HG02840 (cell line): ENCODE measurements around the gene SMC3.

Experiments
- ATAC-seq: cut with Tn5 transposase; IDR thresholded peaks from one replicate; pipeline ENCODE4 v1.9.1; 2021; ENCODE audit warnings: mild to moderate bottlenecking, moderate library complexity, moderate number of reproducible peaks; ENCODE audit not compliant: unreplicated experiment, low FRiP score

SMC3 gene

DNA sequence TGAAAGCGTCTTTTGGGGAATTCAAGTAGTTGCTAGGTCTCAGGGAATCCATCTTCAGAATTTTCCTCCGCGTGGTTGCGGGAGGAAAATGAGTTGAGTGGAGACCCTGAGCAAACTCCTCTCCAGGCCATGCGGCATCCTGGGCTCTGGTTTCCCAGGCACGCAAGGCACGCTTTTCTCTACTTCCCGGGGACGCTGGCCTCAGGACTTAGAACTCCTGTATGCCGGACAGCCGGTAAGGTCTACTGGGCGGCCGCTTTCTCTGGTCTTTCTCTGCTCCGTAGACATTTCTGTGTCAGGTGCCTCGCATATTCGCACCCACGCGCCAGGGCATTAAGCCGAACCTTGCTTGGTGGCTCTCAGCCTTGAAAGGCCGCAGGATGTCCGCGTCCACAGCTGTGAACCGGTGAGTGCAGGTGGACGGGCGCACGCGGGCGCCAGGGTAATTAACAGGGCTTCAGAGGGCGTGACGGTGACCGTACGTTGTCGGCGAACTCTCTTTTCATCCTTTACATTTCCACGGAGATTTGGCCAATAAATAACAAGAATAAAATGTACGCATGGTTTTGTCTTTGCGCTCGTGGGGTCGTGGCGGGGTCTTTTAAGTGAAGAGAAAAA, 75.6 kb downstream of the SMC3 start:
- ATAC-seq, result no peak

DNA sequence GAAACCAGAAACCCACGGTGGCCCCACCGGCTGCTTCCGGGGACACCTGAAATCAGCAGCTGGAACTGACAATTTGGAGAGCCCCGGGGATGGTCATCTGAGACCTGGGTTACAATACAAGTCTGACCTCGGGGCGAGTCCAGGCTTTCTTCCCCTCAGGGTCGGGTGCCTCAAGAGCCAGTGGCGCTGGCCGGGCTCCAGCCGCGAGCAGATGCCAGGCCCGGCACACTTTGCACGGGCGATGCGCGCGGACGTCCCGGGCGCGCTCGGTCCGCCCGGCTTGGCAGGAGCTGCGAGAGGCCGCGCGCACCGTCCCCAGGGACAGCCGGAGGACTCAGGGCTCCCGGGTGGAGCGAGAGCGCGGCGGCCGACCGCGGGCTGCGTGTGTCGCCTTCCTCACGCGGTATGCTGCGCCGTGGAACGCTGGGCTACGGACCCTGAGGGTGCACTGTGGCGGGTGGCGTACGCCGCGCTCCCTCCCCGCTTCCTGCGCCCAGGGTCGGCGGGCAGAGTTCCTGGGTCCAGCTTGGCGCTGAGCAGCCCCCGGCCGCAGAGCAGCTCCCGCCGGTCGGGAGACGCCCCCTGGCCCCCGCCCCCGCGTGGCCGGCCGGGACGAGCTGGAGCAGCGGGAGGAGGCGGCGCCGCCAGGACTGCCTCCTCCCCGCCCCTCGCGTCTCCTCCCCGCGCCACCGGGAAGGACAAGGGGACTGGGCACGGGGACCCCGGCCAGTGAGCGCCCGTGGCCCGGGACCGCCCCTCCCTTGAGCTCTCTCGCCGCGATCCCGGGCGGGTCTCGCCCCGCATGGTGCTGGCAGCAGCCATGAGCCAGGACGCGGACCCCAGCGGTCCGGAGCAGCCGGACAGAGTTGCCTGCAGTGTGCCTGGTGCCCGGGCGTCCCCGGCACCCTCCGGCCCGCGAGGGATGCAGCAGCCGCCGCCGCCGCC, 76.4 kb downstream of the SMC3 start, which contains the start of gene RBM20:
Gene RBM20, plus strand, starts transcription at position 684 of the 945 bp plus-strand sequence. Its CDS starts 119 bp downstream, at position 803.
- no peak for ATAC-seq

DNA sequence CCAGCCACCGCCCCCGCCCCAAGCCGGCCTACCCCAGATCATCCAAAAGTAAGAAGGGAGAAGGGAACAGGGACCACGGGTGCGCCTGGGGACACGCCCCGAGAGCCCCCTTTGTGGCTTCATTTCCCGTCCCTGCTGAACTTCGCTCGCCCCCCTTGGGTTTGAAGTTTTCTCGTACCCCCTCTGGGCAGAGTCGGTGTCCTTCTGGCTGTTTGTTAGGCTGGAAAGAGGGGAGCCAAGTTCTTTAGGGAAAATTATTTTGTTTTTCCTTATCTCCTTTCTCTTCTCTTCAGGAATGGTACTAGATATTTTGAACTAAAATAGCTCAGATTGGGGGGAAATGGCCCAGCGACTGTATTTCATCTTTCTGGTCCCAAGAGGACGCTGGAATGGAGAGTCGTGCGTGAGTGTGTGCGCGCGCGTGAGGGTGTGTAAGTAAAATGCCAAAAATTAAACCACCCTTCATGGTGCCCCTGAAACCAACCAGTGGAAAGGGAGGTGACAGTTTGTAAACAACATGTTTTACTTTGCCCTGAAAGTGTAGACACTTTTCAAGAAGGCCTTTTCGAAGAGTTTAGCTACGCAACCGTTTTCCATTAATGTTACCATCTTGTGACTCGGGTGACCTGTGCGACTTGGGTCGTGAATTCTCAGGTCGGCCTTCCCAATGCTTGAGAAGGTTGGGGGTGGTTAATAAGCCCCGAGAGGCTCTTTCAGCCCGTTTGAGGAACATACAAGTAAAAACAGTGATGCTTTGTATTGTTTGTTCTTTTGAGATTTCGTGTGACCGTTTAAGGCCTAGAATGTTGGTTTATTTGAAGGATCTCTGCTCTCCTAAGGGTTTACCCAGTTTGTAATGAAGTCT, 77.3 kb downstream of the SMC3 start:
- ATAC-seq, result no peak

DNA sequence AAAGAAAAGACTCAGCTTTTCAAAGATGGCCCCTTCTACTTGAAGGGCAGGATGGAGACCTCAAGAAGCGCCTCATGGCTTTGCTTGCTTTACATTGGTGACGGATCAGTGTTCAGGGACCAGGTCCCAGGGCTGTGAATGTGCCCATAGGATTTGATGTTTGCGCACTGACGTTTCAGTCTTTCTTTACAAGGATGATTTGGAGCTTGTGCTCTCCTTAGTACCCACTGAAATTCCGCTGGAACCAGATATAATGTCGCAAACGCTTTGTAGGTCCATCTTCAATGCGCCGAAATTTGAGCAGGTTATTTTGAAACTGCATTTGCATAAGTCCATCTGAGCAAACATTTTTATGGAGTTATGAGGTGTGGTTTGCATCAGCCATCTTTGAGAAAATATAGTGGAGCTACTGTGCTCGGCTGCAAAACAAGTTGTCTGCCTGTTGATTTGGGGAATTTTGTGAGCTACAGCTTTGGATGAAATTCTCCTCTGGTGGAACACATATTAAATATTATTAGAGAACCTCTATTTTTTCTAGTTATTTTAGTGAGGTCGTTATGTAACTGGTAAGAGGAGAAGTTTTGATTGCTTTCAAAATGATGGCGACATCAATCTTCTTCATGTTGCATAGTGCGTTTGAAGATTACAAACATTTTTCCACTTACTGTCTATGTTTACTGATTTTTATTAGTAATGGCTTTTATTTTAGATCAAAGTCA, 79.1 kb downstream of the SMC3 start:
- ATAC-seq, result no peak

DNA sequence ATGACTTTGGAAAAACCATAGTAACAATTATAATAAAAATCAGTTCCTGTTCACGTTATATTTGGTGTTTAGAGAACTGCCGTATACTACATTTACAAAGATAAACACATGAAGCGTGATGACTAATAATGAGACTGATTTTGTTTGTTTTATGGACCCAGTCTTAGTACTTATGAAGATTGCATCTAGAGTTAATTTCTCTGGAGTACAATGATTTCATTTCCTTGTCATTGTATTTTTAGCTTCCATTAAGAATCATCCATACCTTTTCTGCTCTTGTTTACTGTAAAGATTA, 79.6 kb downstream of the SMC3 start:
- no peak for ATAC-seq

DNA sequence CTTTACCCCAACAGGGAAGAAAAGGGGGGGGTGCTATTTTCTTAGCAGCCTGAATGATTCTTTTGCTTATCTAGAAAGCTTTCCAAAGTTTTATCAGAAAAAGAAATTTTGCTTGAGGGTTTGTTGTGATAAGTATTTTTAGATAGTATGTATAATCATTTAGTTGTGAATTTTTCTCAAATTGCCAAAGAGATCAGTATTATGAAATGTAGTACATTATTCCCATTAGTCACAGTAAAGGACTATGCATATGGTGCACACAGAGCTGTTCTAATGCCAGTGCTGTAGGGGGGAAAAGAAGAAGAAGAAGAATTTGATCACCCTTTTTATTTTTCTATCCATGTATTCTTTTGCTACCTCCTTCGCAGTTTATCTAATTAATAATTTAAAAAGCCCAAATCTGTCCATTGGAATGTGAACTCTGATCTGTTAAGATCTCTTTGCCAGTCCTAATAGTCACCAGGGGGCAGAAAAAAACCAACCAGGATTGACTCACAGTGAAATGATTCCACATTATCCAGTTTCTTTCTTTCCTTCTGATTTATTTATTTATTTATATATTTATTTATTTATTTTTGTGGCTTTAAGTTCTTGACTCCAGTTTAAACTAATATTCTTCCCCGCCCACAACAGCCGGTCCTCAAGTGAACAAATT, 81.3 kb downstream of the SMC3 start:
- no peak for ATAC-seq

DNA sequence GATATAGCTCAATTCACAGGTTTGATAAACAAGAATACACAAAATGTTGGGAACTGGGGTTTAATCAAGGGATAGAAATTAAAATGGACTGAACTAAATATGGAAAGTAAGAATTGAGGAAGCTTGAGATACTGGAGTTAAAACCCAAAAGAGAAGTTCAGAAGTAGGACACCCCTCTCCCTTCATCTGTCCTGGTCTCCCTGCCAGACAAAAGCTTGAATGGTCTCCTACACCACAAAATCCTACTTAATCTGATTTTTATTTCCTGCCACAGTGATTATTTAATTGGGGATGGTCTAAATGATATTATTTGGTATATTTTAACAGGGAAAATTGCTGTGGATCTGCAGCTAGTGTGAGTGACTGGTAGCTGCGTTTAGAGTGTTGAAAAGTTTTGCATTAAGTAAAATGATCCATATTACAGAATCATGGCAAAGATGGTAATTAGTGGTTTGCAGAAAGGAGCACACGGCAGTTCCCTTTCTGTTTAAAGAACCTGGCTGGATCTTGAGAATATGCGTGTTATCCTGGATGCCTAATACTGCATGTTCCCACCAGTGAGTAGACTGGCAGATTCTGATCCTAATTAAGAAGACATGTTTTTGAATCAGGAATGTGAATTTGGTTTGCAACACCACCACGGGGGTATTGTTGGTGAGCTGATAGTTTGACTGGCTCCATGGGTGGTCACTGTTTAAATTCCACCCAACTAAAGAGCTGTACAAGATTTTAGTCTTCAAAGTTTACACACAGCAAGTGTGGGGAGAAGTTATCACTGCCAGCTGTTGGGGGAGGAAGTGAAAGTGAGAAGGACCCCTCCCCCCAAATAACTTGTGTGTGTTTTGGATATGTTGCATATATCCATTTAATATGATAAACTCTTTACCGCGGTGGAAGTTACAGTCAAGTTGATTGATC, 82.1 kb downstream of the SMC3 start:
- no peak for ATAC-seq

DNA sequence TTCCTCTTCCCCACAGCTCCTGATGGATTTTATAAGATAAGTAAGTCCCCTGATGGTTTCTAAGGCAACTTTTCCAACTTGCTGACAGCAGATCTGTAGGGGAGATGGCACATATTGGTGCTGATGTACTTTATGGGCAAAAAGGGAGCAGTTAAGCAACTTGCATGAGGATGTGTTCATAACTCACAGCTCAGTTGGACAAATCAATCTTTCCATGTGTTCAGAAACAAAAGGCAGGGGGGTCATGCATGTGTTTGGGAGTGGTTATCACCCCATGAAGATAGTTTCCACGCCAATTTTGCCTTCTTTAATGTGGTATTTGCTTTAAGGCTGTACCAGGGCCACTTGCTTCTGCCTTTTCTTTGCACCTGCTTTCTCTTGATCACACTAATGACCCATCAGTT, 82.8 kb downstream of the SMC3 start:
- no peak for ATAC-seq

DNA sequence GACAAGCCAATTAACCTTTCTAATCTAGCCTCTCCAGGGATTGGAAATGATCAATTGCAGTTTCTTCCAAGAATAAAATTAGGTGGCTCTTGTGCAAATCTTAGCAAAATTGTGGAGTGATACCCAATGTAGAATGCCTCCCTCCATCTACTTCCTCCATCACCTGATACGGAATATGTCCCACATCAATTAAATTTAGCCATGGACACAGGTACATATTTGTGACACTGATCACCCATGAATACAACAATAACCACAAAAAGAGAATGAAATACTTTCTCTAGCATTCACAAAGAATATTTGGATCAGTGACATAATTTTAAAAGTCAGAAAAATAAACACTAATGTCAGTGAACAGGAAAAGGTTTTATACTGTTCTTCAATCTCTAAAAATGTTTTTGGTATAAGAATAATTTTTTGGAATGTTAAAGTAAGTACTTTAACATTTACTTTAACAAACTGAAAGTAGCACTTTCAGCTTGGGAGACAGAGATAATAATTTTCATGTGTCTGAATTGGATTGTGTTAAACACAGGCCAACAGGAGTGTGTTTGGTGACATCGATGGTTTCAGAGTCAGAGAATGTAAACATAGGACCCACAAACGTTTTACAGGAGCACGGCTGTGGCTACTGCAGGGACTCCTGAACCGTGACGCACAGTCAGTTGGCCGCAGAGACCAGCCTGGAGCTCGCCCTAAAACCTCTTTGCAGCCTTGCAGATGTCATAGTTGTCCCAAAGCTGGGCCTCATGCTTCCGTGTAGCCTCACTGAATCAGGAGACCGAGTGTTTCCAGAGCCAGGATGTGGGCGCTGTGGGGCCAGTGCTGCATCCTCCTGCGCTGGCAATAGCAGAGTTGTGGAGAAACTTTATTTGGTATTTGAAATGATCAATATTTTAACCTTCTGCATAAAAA, 83.8 kb downstream of the SMC3 start:
- ATAC-seq, result no peak

DNA sequence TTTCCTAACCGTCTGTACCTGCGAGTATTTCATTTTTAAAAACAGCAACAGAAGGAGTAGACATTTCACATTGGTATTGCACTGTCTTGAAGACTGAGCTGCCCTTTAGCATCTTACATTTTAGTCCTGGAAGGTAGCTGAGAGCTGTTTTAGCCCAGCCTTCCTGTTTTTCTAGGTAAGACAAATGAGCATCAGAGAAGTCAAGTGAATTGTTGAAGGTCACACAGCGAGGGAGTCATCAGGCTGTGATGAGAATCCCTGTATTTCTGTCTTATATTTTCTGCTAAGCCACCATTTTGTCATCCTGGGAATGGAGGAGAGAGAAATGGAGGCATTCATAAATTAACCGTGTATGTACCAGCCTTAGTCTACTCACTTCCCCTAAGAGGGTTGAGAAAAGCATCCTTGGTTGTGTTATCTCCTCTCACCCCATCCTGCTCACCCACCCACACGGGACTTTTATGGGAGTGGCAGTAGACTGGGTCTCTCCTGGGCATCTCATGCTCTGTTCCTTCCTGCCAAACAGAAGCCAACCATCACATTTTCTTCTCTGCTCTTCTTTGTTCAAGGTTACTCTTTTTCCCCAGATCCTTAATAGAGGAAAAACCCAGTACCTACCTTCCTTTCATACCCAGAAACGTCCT, 85.1 kb downstream of the SMC3 start:
- no peak for ATAC-seq
